Right lobe of liver (tissue), 6 donors: ENCODE measurements around the gene GIT2. TPM values are rescaled to one million over a fixed set of nuclear protein-coding genes. Genes with fewer than 3 reads are reported as not detected.

Experiments
- ATAC-seq, 4 donors: fragments of 200-7000 bp; cut with Tn5 transposase; one replicate each; pipeline ENCODE4 v1.9.1; 2020; ENCODE audit warnings: mild to moderate bottlenecking in 4 of 4, moderate library complexity in 4 of 4
- DNase-seq, 3 donors: peaks; one replicate each; pipeline ENCODE4 v3.0.0-alpha.2; 2020
- H3K27ac ChIP-seq, 3 donors: fragments of 200-600 bp; one replicate each; pipeline ENCODE4 v1.8.0; 2022
- H3K27me3 ChIP-seq, 2 donors: fragments of 200-600 bp; one replicate each; pipeline ENCODE4 v1.8.0; 2022
- H3K36me3 ChIP-seq, 4 donors: fragments of 200-600 bp; sonication (generic) in 1 of 4; one replicate each; pipeline versions ENCODE4 v1.5.1 to v1.8.0; 2017 to 2022; ENCODE audit warnings: control low read depth in 1 of 4
- H3K4me1 ChIP-seq, 4 donors: fragments of 200-600 bp; sonication (generic) in 1 of 4; one replicate each; pipeline versions ENCODE4 v1.5.1 to v1.8.0; 2017 to 2022; ENCODE audit warnings: control low read depth in 1 of 4
- H3K4me3 ChIP-seq, 3 donors: fragments of 200-600 bp; one replicate each; pipeline ENCODE4 v1.8.0; 2022
- H3K9me3 ChIP-seq, 4 donors: fragments of 200-600 bp; sonication (generic) in 1 of 4; one replicate each; pipeline versions ENCODE4 v1.5.1 to v1.8.0; 2017 to 2022; ENCODE audit warnings: control low read depth in 1 of 4
- POLR2A ChIP-seq: fragments of 450-650 bp; IDR thresholded peaks from one replicate; pipeline ENCODE4 v1.6.1; 2017; ENCODE audit warnings: antibody characterized with exemption, mild to moderate bottlenecking
- WGBS: methylation state at CpG from one replicate; pipeline ENCODE4 v1.1.6; 2018; ENCODE audit warnings: low coverage, low lambda C conversion rate; ENCODE audit not compliant: insufficient coverage; ENCODE audit errors: missing lambda C conversion rate; 5-methylcytosine and 5-hydroxymethylcytosine counted together
- intact Hi-C, 2 donors: fragments of 100-400 bp; cut with DNase I; formaldehyde crosslinking; loops; one replicate each; pipeline versions ENCODE4 v1.11.2 to v1.14.1; 2022
- total RNA-seq, 6 experiments: library from RNA; depleted of rRNA in 2 of 6; stranded (reverse); fragments of >200 nt in 2 of 6; fragmentation: NEBNext Ultra II Directional in 3 of 6; extraction: Animal tissue kit (Norgen Biotek cat#: 25700) in 3 of 6; gene quantifications; one replicate each; pipeline versions ENCODE4 v1.1.0 to v1.2.4, GENCODE V29; 2016 to 2023
- TF ChIP-seq, protein P1 (sequence below), 4 donors: fragments of 200-600 bp in 3 of 4; fragments of 450-650 bp in 1 of 4; IDR thresholded peaks; one replicate each; pipeline versions ENCODE4 v1.5.1 to v1.8.0; 2016 to 2022; ENCODE audit warnings: antibody characterized with exemption in 4 of 4, mild to moderate bottlenecking in 2 of 4
- donor health status: DM: no; HTN: yes; CAD: no.
- donor health status: DM: no; HTN: no; CAD: no.
- donor health status: DM: no; HTN: no; CAD: no.
- donor health status: DM: no; HTN: yes; CAD: no.
- donor health status: DM: no; HTN: yes; CAD: no.

Gene GIT2
- total RNA-seq, 6 experiments from 2014 or later, result 13.3 to 24.8 (median 16.8) TPM

DNA sequence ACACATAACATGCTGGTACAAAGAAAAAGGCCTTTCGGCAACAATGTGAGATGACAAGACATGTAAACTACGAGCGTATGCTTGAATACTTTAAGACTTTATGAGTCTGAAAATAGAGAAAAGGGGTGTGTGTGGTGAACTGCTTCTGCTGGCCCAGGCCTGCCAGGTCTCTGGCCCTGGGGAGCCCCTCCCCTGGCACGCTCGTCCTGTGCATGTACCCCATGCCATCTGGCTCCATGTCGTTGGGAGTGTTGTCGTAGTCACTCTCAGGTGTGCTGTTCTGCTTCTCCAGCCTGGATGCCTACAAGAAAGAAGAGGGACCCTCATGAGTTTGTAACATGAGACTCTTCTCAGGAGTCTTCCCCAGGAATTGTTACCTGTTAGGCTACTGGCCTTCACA, 57.2 kb downstream of the GIT2 start:
- Histone ChIP-seq H3K27me3 (no peaks in the 10 kb centered on the region), H3K27ac (no peak overlapping the region), H3K4me3 (no peak overlapping the region), H3K4me1 (no peaks in the 10 kb centered on the region), H3K36me3 (peaks cover 0 to 39% (median 6%) of the 10 kb centered on the region in 4 donors), H3K9me3 (no peaks in the 10 kb centered on the region)
- 100% methylated on average over 6 of the region's 7 CpGs for WGBS
- TF ChIP-seq POLR2A, result no peak
- TF ChIP-seq, protein P1, sequence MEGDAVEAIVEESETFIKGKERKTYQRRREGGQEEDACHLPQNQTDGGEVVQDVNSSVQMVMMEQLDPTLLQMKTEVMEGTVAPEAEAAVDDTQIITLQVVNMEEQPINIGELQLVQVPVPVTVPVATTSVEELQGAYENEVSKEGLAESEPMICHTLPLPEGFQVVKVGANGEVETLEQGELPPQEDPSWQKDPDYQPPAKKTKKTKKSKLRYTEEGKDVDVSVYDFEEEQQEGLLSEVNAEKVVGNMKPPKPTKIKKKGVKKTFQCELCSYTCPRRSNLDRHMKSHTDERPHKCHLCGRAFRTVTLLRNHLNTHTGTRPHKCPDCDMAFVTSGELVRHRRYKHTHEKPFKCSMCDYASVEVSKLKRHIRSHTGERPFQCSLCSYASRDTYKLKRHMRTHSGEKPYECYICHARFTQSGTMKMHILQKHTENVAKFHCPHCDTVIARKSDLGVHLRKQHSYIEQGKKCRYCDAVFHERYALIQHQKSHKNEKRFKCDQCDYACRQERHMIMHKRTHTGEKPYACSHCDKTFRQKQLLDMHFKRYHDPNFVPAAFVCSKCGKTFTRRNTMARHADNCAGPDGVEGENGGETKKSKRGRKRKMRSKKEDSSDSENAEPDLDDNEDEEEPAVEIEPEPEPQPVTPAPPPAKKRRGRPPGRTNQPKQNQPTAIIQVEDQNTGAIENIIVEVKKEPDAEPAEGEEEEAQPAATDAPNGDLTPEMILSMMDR (IDR thresholded peaks at IDR 0.05), result no peak
- ATAC-seq, result no peak
- intact Hi-C loops, result no loop called here
- DNase-seq, result no peak

DNA sequence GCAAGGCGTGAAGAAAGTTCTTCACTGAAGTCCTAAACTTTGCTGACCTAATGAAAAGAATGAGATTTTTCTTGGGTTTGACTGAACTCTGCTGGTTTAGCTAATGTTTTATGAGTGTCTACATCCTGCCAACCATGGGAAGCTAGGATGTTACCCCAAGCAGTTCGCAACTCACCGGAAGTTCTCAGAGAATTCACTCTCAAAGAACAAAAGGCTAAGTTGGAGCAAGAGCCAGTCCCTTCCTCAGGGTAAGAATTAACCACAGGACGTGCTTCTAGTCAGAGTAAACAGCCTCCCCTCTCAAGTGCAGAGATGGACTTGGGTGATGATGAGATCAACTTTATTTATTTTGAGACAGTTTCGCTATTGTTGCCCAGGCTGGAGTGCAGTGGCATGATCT, 58.8 kb downstream of the GIT2 start:
- no peak overlapping the region for H3K27ac ChIP-seq
- no peaks in the 10 kb centered on the region for H3K4me1 ChIP-seq
- H3K4me3 ChIP-seq, result no peak overlapping the region
- no peak for DNase-seq
- peak; percentile 42 to 55 (median 52) for ATAC-seq
- intact Hi-C loops, result no loop called here
- H3K9me3 ChIP-seq, result no peaks in the 10 kb centered on the region
- no peak for TF ChIP-seq POLR2A
- TF ChIP-seq, protein P1 (IDR thresholded peaks at IDR 0.05), result no peak
- WGBS, result 73% methylated on average over 3 of the region's 5 CpGs
- H3K36me3 ChIP-seq, result peaks cover under 1 to 55% (median 12%) of the 10 kb centered on the region in 4 donors
- no peaks in the 10 kb centered on the region for H3K27me3 ChIP-seq

DNA sequence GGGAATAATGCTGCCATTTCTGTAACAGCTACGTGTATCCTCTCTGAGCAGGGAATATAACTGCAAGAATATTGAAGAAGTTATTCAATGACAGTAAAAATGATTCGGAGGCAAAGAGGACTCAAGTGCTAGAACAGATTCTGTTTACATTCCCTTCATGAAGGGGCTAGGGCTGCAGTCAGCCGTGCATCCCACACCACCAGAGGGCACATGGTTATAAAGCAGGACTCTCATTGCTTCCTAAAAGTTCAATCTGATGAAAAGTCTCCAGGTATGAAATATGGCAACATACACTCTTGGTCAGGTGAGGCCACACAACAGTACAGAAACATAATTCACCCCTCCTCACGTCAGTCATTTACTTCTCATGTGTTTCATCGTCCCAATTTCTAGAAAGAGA, 62.1 kb downstream of the GIT2 start:
- no peak for DNase-seq
- TF ChIP-seq POLR2A, result no peak
- TF ChIP-seq, protein P1 (IDR thresholded peaks at IDR 0.05), result peak; percentile 35 to 59 (median 54)
- peaks cover 8 to 76% (median 26%) of the 10 kb centered on the region in 4 donors for H3K36me3 ChIP-seq

DNA sequence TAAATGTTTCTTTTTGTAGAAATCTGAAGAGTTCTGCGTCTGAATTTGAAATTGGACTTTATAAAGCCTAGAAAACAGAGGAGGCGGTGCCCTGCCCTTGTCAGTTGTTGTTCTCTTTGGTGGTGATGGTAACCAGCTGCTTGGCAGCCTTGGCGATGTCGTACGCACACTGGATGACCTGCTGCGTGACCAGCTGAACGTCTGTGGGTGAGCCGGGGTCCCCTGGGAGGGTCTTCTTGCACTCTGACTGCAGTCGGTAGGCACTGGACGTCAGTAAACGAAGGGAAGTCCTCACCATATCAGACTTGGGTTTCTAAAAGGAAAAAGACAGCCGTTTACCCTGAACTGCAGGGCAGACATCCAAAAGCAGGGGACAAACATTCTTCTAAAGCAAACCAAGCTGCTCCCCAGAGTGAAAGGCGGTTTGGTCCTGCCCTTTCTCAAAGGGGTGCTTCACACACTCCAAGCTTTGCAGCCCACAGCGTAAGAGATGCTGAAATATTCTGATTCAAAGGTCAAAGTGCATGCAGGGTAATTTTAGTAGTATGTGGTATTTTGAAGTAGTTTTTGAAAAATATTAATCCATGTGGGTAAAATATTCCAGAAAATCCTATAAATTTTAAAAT, 63.2 kb downstream of the GIT2 start:
- no peak for ATAC-seq
- intact Hi-C loops, result no loop called here
- no peaks in the 10 kb centered on the region for H3K9me3 ChIP-seq
- H3K36me3 ChIP-seq, result peaks cover 8 to 65% (median 23%) of the 10 kb centered on the region in 4 donors
- WGBS, result 61% methylated on average over 13 of the region's 14 CpGs
- no peaks in the 10 kb centered on the region for H3K27me3 ChIP-seq
- no peak for TF ChIP-seq POLR2A
- TF ChIP-seq, protein P1 (IDR thresholded peaks at IDR 0.05), result no peak
- H3K4me1 ChIP-seq, result no peaks in the 10 kb centered on the region
- no peak for DNase-seq
- H3K27ac ChIP-seq, result no peak overlapping the region
- H3K4me3 ChIP-seq, result no peak overlapping the region

More for the DNA sequence above, 62.1 kb downstream of the GIT2 start:
- Histone ChIP-seq H3K27me3 (no peaks in the 10 kb centered on the region), H3K9me3 (no peaks in the 10 kb centered on the region), H3K4me1 (no peaks in the 10 kb centered on the region), H3K27ac (no peak overlapping the region), H3K4me3 (no peak overlapping the region)
- intact Hi-C loops, result no loop called here
- WGBS, result 52% methylated on average over 5 of the region's 5 CpGs
- ATAC-seq, result peak; percentile 61 to 69 (median 68)
